ENCODE measurements around the gene INPP1.
"Not testable (repeated sequence)": the region's sequence is repeated elsewhere in the genome, so short reads cannot be mapped to it uniquely, and the experiment has no call there.

The INPP1 gene

GRCh38 chr2:190334479-190335224 is 8.7 kb upstream of the INPP1 start:
- no peak for DNase-seq

DNA sequence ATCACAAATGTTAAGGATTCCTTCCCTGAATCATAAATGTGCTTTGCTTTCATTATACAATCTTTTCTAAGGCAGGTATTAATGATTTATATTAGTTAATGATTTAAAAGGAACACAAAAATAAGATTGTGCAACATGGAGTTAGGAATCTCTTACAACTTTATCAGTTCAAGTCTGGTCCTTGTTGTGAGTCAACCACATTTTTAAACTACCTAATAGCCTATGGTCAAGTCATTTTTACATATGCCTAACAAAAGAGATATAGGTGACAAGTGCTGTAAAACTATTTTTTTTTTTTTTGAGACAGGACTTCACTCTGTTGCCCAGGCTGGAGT is 8.2 kb upstream of the INPP1 start:
- no peak for DNase-seq

DNA sequence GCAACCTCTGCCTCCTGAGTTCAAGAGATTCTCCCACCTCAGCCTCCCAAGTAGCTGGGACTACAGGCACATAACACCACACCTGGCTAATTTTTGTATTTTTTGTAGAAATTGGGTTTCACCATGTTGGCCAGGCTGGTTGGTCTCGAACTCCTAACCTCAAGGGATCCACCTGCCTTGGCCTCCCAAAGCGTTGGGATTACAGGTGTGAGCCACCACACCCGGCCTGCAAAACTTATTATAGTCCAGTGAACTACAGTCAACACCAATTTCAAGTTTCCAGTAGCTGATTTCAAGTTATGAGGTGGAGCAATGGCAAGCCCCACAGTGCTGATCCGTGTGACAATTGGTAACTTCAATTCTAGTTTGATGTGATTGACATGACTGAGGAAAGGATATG is 7.8 kb upstream of the INPP1 start:
- not testable (repeated sequence) for DNase-seq

DNA sequence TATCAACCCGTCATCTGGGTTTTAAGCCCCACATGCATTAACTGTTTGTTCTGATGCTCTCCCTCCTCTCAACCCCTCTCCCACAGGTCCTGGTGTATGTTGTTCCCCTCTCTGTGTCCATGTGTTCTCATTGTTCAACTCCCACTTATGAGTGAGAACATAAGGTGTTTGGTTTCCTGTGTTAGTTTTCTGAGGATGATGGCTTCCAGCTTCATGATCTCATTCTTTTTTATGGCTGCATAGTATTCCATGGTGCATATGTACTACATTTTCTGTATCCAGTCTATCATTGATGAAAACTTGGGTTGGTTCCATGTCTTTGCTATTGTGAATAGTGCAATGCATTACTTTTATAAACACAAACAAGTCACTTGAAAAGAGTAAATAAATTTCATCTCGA is 7.0 kb upstream of the INPP1 start:
- DNase-seq: no peak

DNA sequence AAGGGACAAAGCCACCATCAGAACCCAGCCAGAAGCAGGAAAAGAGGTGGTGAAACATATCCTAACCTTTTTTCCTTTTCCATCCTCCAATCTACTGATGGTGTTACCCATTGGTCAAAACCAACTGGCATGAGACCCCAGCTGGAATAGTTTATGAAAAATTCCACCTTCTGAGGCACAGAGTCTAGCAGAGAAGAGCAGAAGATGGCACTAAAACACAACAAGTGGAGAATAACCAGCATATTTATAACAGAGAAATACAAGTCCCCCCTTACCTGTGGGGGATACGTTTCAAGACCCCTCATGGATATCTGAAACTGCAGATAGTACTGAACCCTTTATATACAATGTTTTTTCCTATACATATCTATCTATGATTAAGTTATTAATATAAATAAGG is 4.9 kb upstream of the INPP1 start:
- no peak for DNase-seq

GRCh38 chr2:190339394-190339793 is 4.0 kb upstream of the INPP1 start:
- DNase-seq: no peak

- no peak for DNase-seq
Observed at GRCh38 chr2:190340369-190340768, 3.0 kb upstream of the INPP1 start.

GRCh38 chr2:190342611-190343010 is 778 bp upstream of the INPP1 start:
- DNase-seq: no peak

GRCh38 chr2:190343089-190343535 is 277 bp upstream of the INPP1 start:
- no peak for DNase-seq

GRCh38 chr2:190344276-190344827 is 963 bp downstream of the INPP1 start:
- peak; percentile 16 for DNase-seq

- DNase-seq: no peak
Observed at GRCh38 chr2:190350371-190350770, 7.0 kb downstream of the INPP1 start.

DNA sequence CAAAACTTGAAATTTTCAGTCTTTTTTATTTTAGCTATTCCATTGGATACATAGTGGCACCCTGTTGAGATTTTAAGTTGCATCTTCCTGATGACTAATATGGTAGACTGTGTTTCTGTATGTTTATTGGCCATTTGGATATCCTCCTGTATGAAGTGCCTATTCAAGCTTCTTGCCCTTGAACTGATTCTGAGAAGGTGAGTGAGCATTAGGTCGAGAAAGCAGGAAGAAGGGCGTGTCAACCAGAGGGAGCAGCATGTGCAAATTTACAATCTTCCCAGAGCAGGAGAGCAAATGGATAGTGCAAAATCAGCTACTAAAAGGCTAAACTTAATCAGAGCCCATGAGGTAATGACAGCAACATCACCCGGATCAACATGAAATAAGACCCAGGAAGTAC is 8.6 kb downstream of the INPP1 start:
- no peak for DNase-seq

DNA sequence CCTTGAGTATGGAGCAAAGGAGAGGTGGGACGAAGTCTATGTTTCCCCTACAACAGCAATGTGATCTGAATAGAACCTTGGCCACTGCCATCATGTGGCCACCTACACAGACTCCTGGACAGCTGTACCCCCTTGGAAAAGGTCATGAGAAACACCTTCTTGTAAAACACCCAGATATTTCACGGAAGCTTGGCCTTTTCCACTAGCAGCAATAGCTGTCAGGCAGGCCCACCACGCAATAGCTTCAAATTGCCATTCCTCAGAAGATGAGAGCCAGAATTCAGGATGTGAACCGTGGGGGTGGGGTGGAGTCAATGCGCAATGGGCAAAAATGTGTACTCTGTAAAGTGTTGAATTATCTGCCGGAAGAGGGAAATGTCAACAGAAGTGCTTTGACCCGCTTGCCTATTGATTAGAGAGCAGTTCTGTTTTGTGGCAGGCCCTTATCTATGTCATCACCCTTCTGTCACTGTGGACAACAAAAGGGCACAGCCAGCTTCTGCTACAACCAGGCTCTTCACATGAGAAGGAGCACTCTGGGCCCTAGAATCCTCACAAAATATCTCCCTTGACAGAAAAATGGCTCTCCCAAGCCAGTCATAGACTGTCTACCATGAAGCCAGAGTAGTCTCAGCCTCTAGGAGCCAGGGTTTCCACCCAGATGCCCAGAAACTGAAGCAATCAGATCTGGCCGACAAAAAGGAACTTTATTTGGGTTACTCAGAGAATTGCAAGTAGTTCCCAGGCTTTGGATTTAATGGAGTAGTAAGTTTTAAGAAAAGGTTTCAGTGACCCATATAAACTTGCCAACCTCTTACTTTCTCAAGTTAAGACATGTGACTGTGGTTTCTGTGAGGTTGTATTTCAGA is 9.5 kb downstream of the INPP1 start:
- DNase-seq: no peak

GRCh38 chr2:190353537-190353899 is 10.1 kb downstream of the INPP1 start:
- DNase-seq: no peak

- DNase-seq: no peak
Observed at GRCh38 chr2:190354003-190354690, 10.8 kb downstream of the INPP1 start.

- no peak for DNase-seq
Observed at GRCh38 chr2:190355968-190356644, 12.7 kb downstream of the INPP1 start.

GRCh38 chr2:190357600-190357999 is 14.2 kb downstream of the INPP1 start:
- DNase-seq: no peak

DNA sequence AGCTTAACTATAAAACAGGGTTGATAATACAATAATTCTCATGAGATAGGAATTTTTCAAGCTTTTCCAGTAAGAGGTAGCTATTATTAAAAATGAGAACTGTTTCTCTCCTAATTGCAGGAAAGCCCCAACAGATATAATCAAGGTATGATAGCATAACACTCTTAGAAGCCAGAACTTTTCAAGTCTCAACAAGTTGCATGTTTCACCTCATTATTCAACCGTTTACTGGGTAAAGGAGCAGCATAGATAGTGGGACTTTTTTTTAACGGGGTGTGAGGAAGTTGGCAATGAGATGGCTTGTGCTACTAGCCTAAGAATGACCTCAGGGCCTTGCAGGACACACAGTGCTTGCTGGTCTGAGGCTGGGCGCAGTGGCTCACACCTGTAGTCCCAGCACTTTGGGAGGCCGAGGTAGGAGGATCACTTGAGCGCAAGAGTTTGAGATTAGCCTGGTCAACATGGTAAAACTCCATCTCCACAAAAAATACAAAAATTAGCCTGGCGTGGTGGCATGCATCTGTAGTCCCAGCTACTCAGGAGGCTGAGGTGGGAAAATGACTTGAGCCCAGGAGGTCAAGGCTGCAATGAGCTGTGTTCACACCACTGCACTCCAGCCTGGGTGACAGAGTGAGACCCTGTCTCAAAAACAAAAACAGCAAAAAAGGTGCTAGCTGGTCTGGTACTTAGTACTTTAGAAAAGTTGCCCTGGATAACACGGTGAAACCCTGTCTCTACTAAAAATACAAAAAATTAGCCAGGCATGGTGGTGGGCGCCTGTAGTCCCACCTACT is 15.5 kb downstream of the INPP1 start:
- not testable (repeated sequence) for DNase-seq

- no peak for DNase-seq
Observed at GRCh38 chr2:190360561-190360960, 17.2 kb downstream of the INPP1 start.

DNA sequence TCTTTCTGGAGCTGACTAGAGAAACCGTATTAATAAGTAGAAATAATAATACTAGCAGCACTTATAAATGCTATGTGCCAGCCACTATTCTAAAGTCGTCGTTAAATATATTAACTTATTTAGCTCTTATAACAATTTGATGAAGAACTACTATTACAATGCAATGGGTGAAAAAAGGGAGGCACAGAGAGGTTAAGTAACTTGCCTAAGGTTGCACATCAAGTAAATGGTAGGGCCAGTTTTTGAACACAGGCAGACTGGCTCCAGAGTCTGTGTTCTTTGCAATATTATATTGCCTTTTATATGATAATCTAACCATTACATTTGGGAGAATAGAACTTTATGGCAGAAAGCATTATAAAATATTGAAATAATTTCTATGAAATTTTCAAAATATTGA is 17.6 kb downstream of the INPP1 start:
- DNase-seq: no peak

DNA sequence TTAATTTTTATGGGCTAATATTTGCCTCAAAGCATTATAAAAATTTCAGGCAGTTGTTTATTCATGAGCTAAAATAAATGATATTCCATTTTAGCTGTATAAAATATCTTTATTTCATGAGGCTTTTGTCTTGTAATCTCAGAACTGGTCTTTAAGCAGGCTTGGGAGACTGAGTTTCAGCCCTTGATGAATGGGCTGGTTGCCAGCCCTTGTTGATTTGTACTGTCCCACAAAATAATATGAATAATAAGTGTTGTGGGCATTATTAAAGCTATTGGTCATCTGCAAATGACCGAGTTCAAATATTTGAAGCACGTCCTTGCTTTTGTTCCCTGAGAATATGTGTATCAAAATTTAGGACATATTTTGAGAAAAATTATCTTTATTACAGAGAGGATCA is 18.2 kb downstream of the INPP1 start:
- DNase-seq: no peak

DNA sequence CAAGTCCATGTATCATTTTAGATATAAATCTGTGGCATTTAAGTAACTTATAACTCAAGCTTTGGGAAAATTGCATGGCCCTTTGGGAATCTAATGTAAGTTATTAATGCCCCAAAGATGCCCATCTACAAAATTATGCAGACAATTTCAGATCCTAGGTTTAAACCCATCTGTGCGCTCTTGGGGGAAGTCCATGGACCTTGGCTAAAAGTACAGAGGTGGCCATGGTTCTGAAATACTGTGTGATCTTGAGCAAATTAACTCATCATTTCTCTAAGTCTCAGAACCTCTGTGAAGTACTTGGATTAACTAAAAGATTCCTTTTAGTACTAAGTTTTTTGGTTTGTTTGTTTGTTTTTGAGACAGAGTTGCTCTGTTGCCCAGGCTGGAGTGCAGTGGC is 19.5 kb downstream of the INPP1 start:
- DNase-seq: no peak

Data from CD4-positive, alpha-beta T cell treated with Interferon gamma for 1 hour (primary cell).